Liver (tissue), 9 donors: ENCODE data around the gene SF3B3. TPM values are rescaled to one million over a fixed set of nuclear protein-coding genes. Genes with fewer than 3 reads are reported as not detected.
A peak's percentile ranks its signal among the peaks of the same experiment; 100 is the strongest.

Experiments
- DNase-seq: peaks from one replicate; pipeline ENCODE4 v3.0.0-alpha.2; 2017; ENCODE audit warnings: low spot score
- H3K27ac ChIP-seq, 2 donors: one replicate each; pipeline ENCODE4 v1.7.0; 2013; ENCODE audit warnings: inconsistent platforms in 2 of 2, low read length in 2 of 2, control low read depth in 1 of 2, low read depth in 1 of 2, mild to moderate bottlenecking in 1 of 2
- H3K27me3 ChIP-seq, 4 donors: one replicate each; pipeline versions ENCODE4 v1.6.1 to v1.7.0; 2013; ENCODE audit warnings: low read length in 3 of 4, inconsistent platforms in 1 of 4, mild to moderate bottlenecking in 1 of 4, moderate library complexity in 1 of 4; ENCODE audit not compliant: control insufficient read depth in 4 of 4, insufficient read depth in 4 of 4
- H3K36me3 ChIP-seq, 4 donors: one replicate each; pipeline versions ENCODE4 v1.6.1 to v1.7.0; 2013; ENCODE audit warnings: low read length in 3 of 4, mild to moderate bottlenecking in 3 of 4, low read depth in 1 of 4, moderate library complexity in 1 of 4; ENCODE audit not compliant: control insufficient read depth in 4 of 4, insufficient read depth in 3 of 4
- H3K4me1 ChIP-seq, 4 donors: one replicate each; pipeline versions ENCODE4 v1.6.1 to v1.7.0; 2013; ENCODE audit warnings: low read length in 3 of 4, mild to moderate bottlenecking in 3 of 4, moderate library complexity in 1 of 4; ENCODE audit not compliant: control insufficient read depth in 4 of 4, insufficient read depth in 4 of 4
- H3K4me3 ChIP-seq, 3 donors: one replicate each; pipeline versions ENCODE4 v1.6.1 to v1.7.0; 2013; ENCODE audit warnings: low read length in 3 of 3, control low read depth in 1 of 3, low read depth in 1 of 3, mild to moderate bottlenecking in 1 of 3
- H3K9ac ChIP-seq, 2 donors: one replicate each; pipeline ENCODE4 v1.7.0; 2013; ENCODE audit warnings: low read length in 2 of 2, mild to moderate bottlenecking in 2 of 2, moderate library complexity in 2 of 2, control low read depth in 1 of 2, low read depth in 1 of 2
- H3K9me3 ChIP-seq, 4 donors: one replicate each; pipeline versions ENCODE4 v1.6.1 to v1.7.0; 2013; ENCODE audit warnings: low read length in 3 of 4; ENCODE audit not compliant: control insufficient read depth in 4 of 4
- ATF3 ChIP-seq: IDR thresholded peaks from 2 replicates; pipeline ENCODE4 v1.6.1; 2016; ENCODE audit warnings: antibody characterized with exemption
- GABPA ChIP-seq, 2 donors: IDR thresholded peaks in 1 of 2; conservative IDR thresholded peaks in 1 of 2; 2 replicates each; pipeline ENCODE4 v1.6.1; 2016; ENCODE audit warnings: antibody characterized with exemption in 2 of 2, mild to moderate bottlenecking in 1 of 2, moderate library complexity in 1 of 2
- HNF4A ChIP-seq, 2 donors: conservative IDR thresholded peaks; 2 replicates each; pipeline ENCODE4 v1.6.1; 2016; ENCODE audit warnings: antibody characterized with exemption in 2 of 2, mild to moderate bottlenecking in 2 of 2
- HNF4G ChIP-seq: IDR thresholded peaks from 2 replicates; pipeline ENCODE4 v1.6.1; 2016; ENCODE audit warnings: antibody characterized with exemption
- JUND ChIP-seq, 2 donors: IDR thresholded peaks; 2 replicates each; pipeline ENCODE4 v1.6.1; 2016; ENCODE audit warnings: antibody characterized with exemption in 2 of 2
- MAX ChIP-seq: IDR thresholded peaks from 2 replicates; pipeline ENCODE4 v1.6.1; 2016; ENCODE audit warnings: antibody characterized with exemption
- NR2F2 ChIP-seq: IDR thresholded peaks from 2 replicates; pipeline ENCODE4 v1.6.1; 2016; ENCODE audit warnings: antibody characterized with exemption
- RAD21 ChIP-seq, 2 donors: IDR thresholded peaks; 2 replicates each; pipeline ENCODE4 v1.6.1; 2016; ENCODE audit warnings: antibody characterized with exemption in 2 of 2, mild to moderate bottlenecking in 2 of 2
- REST ChIP-seq: IDR thresholded peaks from 2 replicates; pipeline ENCODE4 v1.6.1; 2016; ENCODE audit warnings: antibody characterized with exemption, mild to moderate bottlenecking
- RXRA ChIP-seq, 2 donors: IDR thresholded peaks; 2 replicates each; pipeline ENCODE4 v1.6.1; 2017 to 2018; ENCODE audit warnings: antibody characterized with exemption in 2 of 2, mild to moderate bottlenecking in 1 of 2
- SP1 ChIP-seq: IDR thresholded peaks from 2 replicates; pipeline ENCODE4 v1.6.1; 2018; ENCODE audit warnings: antibody characterized with exemption, mild to moderate bottlenecking
- TAF1 ChIP-seq: conservative IDR thresholded peaks from 2 replicates; pipeline ENCODE4 v1.6.1; 2016; ENCODE audit warnings: antibody characterized with exemption, mild to moderate bottlenecking
- YY1 ChIP-seq: IDR thresholded peaks from 2 replicates; pipeline ENCODE4 v1.6.1; 2016; ENCODE audit warnings: antibody characterized with exemption, mild to moderate bottlenecking
- ZBTB33 ChIP-seq: IDR thresholded peaks from 2 replicates; pipeline ENCODE4 v1.6.1; 2016; ENCODE audit warnings: antibody characterized with exemption
- WGBS: extraction: QIAGEN DNeasy Blood & Tissue Kit; methylation state at CpG from one replicate; pipeline ENCODE4 v1.1.7; 2013; 5-methylcytosine and 5-hydroxymethylcytosine counted together
- polyA plus RNA-seq, 2 donors: library from polyadenylated mRNA; stranded (reverse) in 1 of 2; unstranded in 1 of 2; fragments of 200-250 nt in 1 of 2; fragments of >200 nt in 1 of 2; fragmentation: Nextera tagmentation in 1 of 2; extraction: Ambion mirVana in 1 of 2; gene quantifications; one replicate each; pipeline versions ENCODE4 v1.2.1 to v1.2.3, GENCODE V29; 2013 to 2015
- total RNA-seq, 2 donors: library from RNA; depleted of rRNA; stranded (reverse); fragments of >200 nt; gene quantifications; one replicate each; pipeline ENCODE4 v1.2.3, GENCODE V29; 2014
- donor health status: healthy.
- donor health status: healthy.
- donor health status: healthy.
- donor health status: healthy.
- donor health status: healthy.

SF3B3 gene
- 10 to 100 TPM; 56.6 to 77.8 TPM for total RNA-seq
- polyA plus RNA-seq, result 10 to 100 TPM; 38.9 to 49.8 TPM

GRCh38 chr16:70523743-70524398, at the start of gene SF3B3:
Gene SF3B3, plus strand, starts transcription at chr16:70523816. Its CDS starts 2,841 bp downstream, at chr16:70526657.
- under 1% methylated on average over 32 of the region's 32 CpGs for WGBS
- peak in 1 of 2 donors; percentile 31 for TF ChIP-seq RXRA (IDR thresholded peaks at IDR 0.05)
- TF ChIP-seq ATF3, result peak; percentile 8
- no peak for TF ChIP-seq SP1
- no peak for TF ChIP-seq HNF4G
- peak; percentile 33 to 83 for TF ChIP-seq GABPA (IDR thresholded peaks at IDR 0.05 in 1 of 2, conservative IDR thresholded peaks at IDR 0.05 in 1 of 2)
- TF ChIP-seq MAX, result peak; percentile 18
- peak; percentile 55 for TF ChIP-seq REST
- peak; percentile 99 for TF ChIP-seq YY1
- TF ChIP-seq TAF1, result peak; percentile 91
- Histone ChIP-seq H3K27ac (peak within 1 kb of the TSS; percentile 81 to 92), H3K36me3 (peaks cover 2 to 11% (median 10%) of the 10 kb centered on the region in 4 donors), H3K4me1 (peaks cover 1 to 31% (median 20%) of the 10 kb centered on the region in 4 donors), H3K4me3 (peak within 1 kb of the TSS; percentile 85 to 100 (median 100)), H3K9ac (peak within 1 kb of the TSS; percentile 97 to 100), H3K27me3 (no peaks in the 10 kb centered on the region), H3K9me3 (no peaks in the 10 kb centered on the region)
- peak; percentile 76 for DNase-seq

GRCh38 chr16:70474320-70475053, 49.1 kb upstream of the SF3B3 start:
- no peak for DNase-seq
- H3K9me3 ChIP-seq, result no peaks in the 10 kb centered on the region
- H3K36me3 ChIP-seq, result peaks cover 8 to 45% (median 15%) of the 10 kb centered on the region in 4 donors
- no peaks in the 10 kb centered on the region for H3K27me3 ChIP-seq
- no peak overlapping the region for H3K4me3 ChIP-seq
- WGBS, result 96% methylated on average over 22 of the region's 22 CpGs
- H3K9ac ChIP-seq, result no peak overlapping the region
- no peak for TF ChIP-seq HNF4G
- TF ChIP-seq RAD21 (IDR thresholded peaks at IDR 0.05), result no peak
- TF ChIP-seq HNF4A (conservative IDR thresholded peaks at IDR 0.05), result no peak
- no peak for TF ChIP-seq JUND (IDR thresholded peaks at IDR 0.05)
- TF ChIP-seq ZBTB33, result no peak
- no peak for TF ChIP-seq GABPA (IDR thresholded peaks at IDR 0.05 in 1 of 2, conservative IDR thresholded peaks at IDR 0.05 in 1 of 2)
- no peak for TF ChIP-seq MAX
- TF ChIP-seq REST, result no peak
- TF ChIP-seq NR2F2, result no peak
- no peak overlapping the region for H3K27ac ChIP-seq
- no peaks in the 10 kb centered on the region for H3K4me1 ChIP-seq
